Rectal smooth muscle tissue (tissue), 1 donor: ENCODE measurements around the gene KCNIP4.

Experiments
- H3K27ac ChIP-seq: one replicate; pipeline ENCODE4 v1.7.0; 2013; ENCODE audit warnings: low read depth, low read length, inconsistent platforms
- H3K27me3 ChIP-seq: one replicate; pipeline ENCODE4 v1.7.0; 2013; ENCODE audit warnings: low read length; ENCODE audit not compliant: control insufficient read depth, insufficient read depth
- H3K36me3 ChIP-seq: one replicate; pipeline ENCODE4 v1.7.0; 2013; ENCODE audit warnings: low read length; ENCODE audit not compliant: control insufficient read depth, insufficient read depth
- H3K4me1 ChIP-seq: one replicate; pipeline ENCODE4 v1.7.0; 2013; ENCODE audit warnings: low read length; ENCODE audit not compliant: control insufficient read depth, insufficient read depth
- H3K4me3 ChIP-seq: one replicate; pipeline ENCODE4 v1.7.0; 2013; ENCODE audit warnings: low read length
- H3K9ac ChIP-seq: one replicate; pipeline ENCODE4 v1.7.0; 2013; ENCODE audit warnings: low read length

Gene KCNIP4

GRCh38 chr4:21896767-21897166 is 51.8 kb downstream of the KCNIP4 start:
- Histone ChIP-seq H3K27me3 (no peaks in the 10 kb centered on the region), H3K36me3 (no peaks in the 10 kb centered on the region), H3K9ac (no peak overlapping the region), H3K27ac (no peak overlapping the region), H3K4me3 (no peak overlapping the region), H3K4me1 (no peaks in the 10 kb centered on the region)

GRCh38 chr4:21893136-21893535 is 55.4 kb downstream of the KCNIP4 start:
- Histone ChIP-seq H3K9ac (no peak overlapping the region), H3K27ac (no peak overlapping the region), H3K4me3 (no peak overlapping the region), H3K27me3 (no peaks in the 10 kb centered on the region), H3K36me3 (no peaks in the 10 kb centered on the region), H3K4me1 (no peaks in the 10 kb centered on the region)

- H3K4me3 ChIP-seq, result no peak overlapping the region
- H3K36me3 ChIP-seq, result no peaks in the 10 kb centered on the region
- no peak overlapping the region for H3K9ac ChIP-seq
- H3K4me1 ChIP-seq, result no peaks in the 10 kb centered on the region
- no peak overlapping the region for H3K27ac ChIP-seq
- no peaks in the 10 kb centered on the region for H3K27me3 ChIP-seq
Observed at GRCh38 chr4:21890231-21890630, 58.3 kb downstream of the KCNIP4 start.

GRCh38 chr4:21888195-21888976 is 60.2 kb downstream of the KCNIP4 start:
- no peak overlapping the region for H3K4me3 ChIP-seq
- no peaks in the 10 kb centered on the region for H3K36me3 ChIP-seq
- H3K27me3 ChIP-seq, result no peaks in the 10 kb centered on the region
- H3K27ac ChIP-seq, result no peak overlapping the region
- H3K9ac ChIP-seq, result no peak overlapping the region
- H3K4me1 ChIP-seq, result no peaks in the 10 kb centered on the region

GRCh38 chr4:21887481-21887880 is 61.1 kb downstream of the KCNIP4 start:
- Histone ChIP-seq H3K4me1 (no peaks in the 10 kb centered on the region), H3K36me3 (no peaks in the 10 kb centered on the region), H3K9ac (no peak overlapping the region), H3K27me3 (no peaks in the 10 kb centered on the region), H3K27ac (no peak overlapping the region), H3K4me3 (no peak overlapping the region)

GRCh38 chr4:21885770-21886169 is 62.8 kb downstream of the KCNIP4 start:
- no peak overlapping the region for H3K4me3 ChIP-seq
- no peak overlapping the region for H3K27ac ChIP-seq
- H3K4me1 ChIP-seq, result no peaks in the 10 kb centered on the region
- no peaks in the 10 kb centered on the region for H3K36me3 ChIP-seq
- H3K27me3 ChIP-seq, result no peaks in the 10 kb centered on the region
- no peak overlapping the region for H3K9ac ChIP-seq

- no peak overlapping the region for H3K4me3 ChIP-seq
- no peaks in the 10 kb centered on the region for H3K4me1 ChIP-seq
- H3K27me3 ChIP-seq, result no peaks in the 10 kb centered on the region
- H3K27ac ChIP-seq, result no peak overlapping the region
- no peak overlapping the region for H3K9ac ChIP-seq
- H3K36me3 ChIP-seq, result no peaks in the 10 kb centered on the region
Observed at GRCh38 chr4:21885241-21885640, 63.3 kb downstream of the KCNIP4 start.

GRCh38 chr4:21884615-21885014 is 64.0 kb downstream of the KCNIP4 start:
- H3K9ac ChIP-seq, result no peak overlapping the region
- no peaks in the 10 kb centered on the region for H3K27me3 ChIP-seq
- no peak overlapping the region for H3K4me3 ChIP-seq
- H3K27ac ChIP-seq, result no peak overlapping the region
- H3K4me1 ChIP-seq, result no peaks in the 10 kb centered on the region
- no peaks in the 10 kb centered on the region for H3K36me3 ChIP-seq

GRCh38 chr4:21882051-21882839 is 66.3 kb downstream of the KCNIP4 start:
- Histone ChIP-seq H3K4me1 (no peaks in the 10 kb centered on the region), H3K27me3 (no peaks in the 10 kb centered on the region), H3K4me3 (no peak overlapping the region), H3K27ac (no peak overlapping the region), H3K36me3 (no peaks in the 10 kb centered on the region), H3K9ac (no peak overlapping the region)

GRCh38 chr4:21879187-21879586 is 69.4 kb downstream of the KCNIP4 start:
- Histone ChIP-seq H3K9ac (no peak overlapping the region), H3K4me3 (no peak overlapping the region), H3K27me3 (no peaks in the 10 kb centered on the region), H3K36me3 (no peaks in the 10 kb centered on the region), H3K27ac (no peak overlapping the region), H3K4me1 (no peaks in the 10 kb centered on the region)

- Histone ChIP-seq H3K4me1 (no peaks in the 10 kb centered on the region), H3K4me3 (no peak overlapping the region), H3K36me3 (no peaks in the 10 kb centered on the region), H3K9ac (no peak overlapping the region), H3K27ac (no peak overlapping the region), H3K27me3 (no peaks in the 10 kb centered on the region)
Observed at GRCh38 chr4:21876711-21877110, 71.9 kb downstream of the KCNIP4 start.

- no peaks in the 10 kb centered on the region for H3K4me1 ChIP-seq
- no peak overlapping the region for H3K27ac ChIP-seq
- no peak overlapping the region for H3K4me3 ChIP-seq
- no peaks in the 10 kb centered on the region for H3K36me3 ChIP-seq
- no peaks in the 10 kb centered on the region for H3K27me3 ChIP-seq
- H3K9ac ChIP-seq, result no peak overlapping the region
Observed at GRCh38 chr4:21873145-21873544, 75.4 kb downstream of the KCNIP4 start.

- no peaks in the 10 kb centered on the region for H3K27me3 ChIP-seq
- no peak overlapping the region for H3K27ac ChIP-seq
- H3K36me3 ChIP-seq, result no peaks in the 10 kb centered on the region
- H3K9ac ChIP-seq, result no peak overlapping the region
- H3K4me1 ChIP-seq, result no peaks in the 10 kb centered on the region
- no peak overlapping the region for H3K4me3 ChIP-seq
Observed at GRCh38 chr4:21872101-21872500, 76.5 kb downstream of the KCNIP4 start.
